AG04449 (cell line): ENCODE measurements around the gene OR14K1.

Source experiments
- CTCF ChIA-PET: fragments of 350-600 bp; formaldehyde crosslinking; extraction: SDS; loops from one replicate; lab custom pipeline; 2021; ENCODE audit warnings: antibody characterized with exemption; lab: Yijun Ruan, JAX
- POLR2A ChIA-PET: fragments of 400-600, 350-600 bp; formaldehyde crosslinking; extraction: SDS; loops from one replicate; lab custom pipeline; 2020; ENCODE audit warnings: antibody characterized with exemption, inconsistent platforms; lab: Yijun Ruan, JAX
- DNase-seq: peaks from one replicate; pipeline ENCODE4 v3.0.0-alpha.2; 2010; ENCODE audit warnings: low read depth, low spot score
- H3K4me3 ChIP-seq: 2 replicates; pipeline ENCODE4 v1.5.1; 2011; ENCODE audit warnings: low read depth, mild to moderate bottlenecking, control low read depth, low read length
- CTCF ChIP-seq: IDR thresholded peaks from one replicate; pipeline ENCODE4 v1.5.1; 2011; ENCODE audit warnings: mild to moderate bottlenecking, moderate library complexity, low read length, control low read depth, inconsistent platforms; ENCODE audit not compliant: insufficient read depth; ENCODE audit errors: missing control alignments

Gene OR14K1

GRCh38 chr1:247760456-247760855 is 22.0 kb downstream of the OR14K1 start, which contains the start of gene OR1C1:
OR1C1 (minus strand) TSS chr1:247760556; CDS start chr1:247758406, 2,150 bp downstream.
- CTCF ChIA-PET, result no interaction called here
- POLR2A ChIA-PET, result no interaction called here
- DNase-seq, result no peak
- no peak for TF ChIP-seq CTCF
- H3K4me3 ChIP-seq, result no peak within 1 kb of the TSS

GRCh38 chr1:247769603-247770002 is 31.2 kb downstream of the OR14K1 start:
- CTCF ChIA-PET, result no interaction called here
- POLR2A ChIA-PET, result no interaction called here
- no peak for DNase-seq
- no peak overlapping the region for H3K4me3 ChIP-seq
- TF ChIP-seq CTCF, result no peak
